Measurements from ENCODE around the gene DEPDC1.
A peak's percentile ranks its signal among the peaks of the same experiment; 100 is the strongest.

DEPDC1 gene

GRCh38 chr1:68496680-68497357, at the start of gene DEPDC1:
TSS of gene DEPDC1 (minus strand) at chr1:68497082. CDS start at chr1:68496999, 83 bp downstream.
- peak within 1 kb of the TSS; percentile 82 for H3K4me3 Mint-ChIP-seq
- H3K4me1 Mint-ChIP-seq (ENCODE audit: low read depth) = peaks cover 19% of the 10 kb centered on the region
- no peaks in the 10 kb centered on the region for H3K9me3 Mint-ChIP-seq
- H3K36me3 Mint-ChIP-seq (ENCODE audit: low read depth) = no peaks in the 10 kb centered on the region
- peaks cover 42% of the 10 kb centered on the region for H3K27me3 Mint-ChIP-seq
- H3K27ac Mint-ChIP-seq = peak within 1 kb of the TSS; percentile 61
- DNase-seq = peak; percentile 77

- Mint-ChIP-seq H3K36me3 (ENCODE audit: low read depth) (no peaks in the 10 kb centered on the region), H3K27ac (no peak overlapping the region), H3K9me3 (peaks cover 6% of the 10 kb centered on the region), H3K4me1 (ENCODE audit: low read depth) (no peaks in the 10 kb centered on the region), H3K27me3 (no peaks in the 10 kb centered on the region), H3K4me3 (no peak overlapping the region)
- DNase-seq = no peak
These were observed 47.8 kb upstream of the DEPDC1 start for GRCh38 chr1:68544651-68545050.

- Mint-ChIP-seq H3K36me3 (ENCODE audit: low read depth) (no peaks in the 10 kb centered on the region), H3K27ac (no peak overlapping the region), H3K9me3 (peaks cover 1% of the 10 kb centered on the region), H3K4me1 (ENCODE audit: low read depth) (no peaks in the 10 kb centered on the region), H3K4me3 (no peak overlapping the region), H3K27me3 (no peaks in the 10 kb centered on the region)
- no peak for DNase-seq
These were observed 45.7 kb upstream of the DEPDC1 start for GRCh38 chr1:68542586-68542985.

- no peaks in the 10 kb centered on the region for H3K4me1 Mint-ChIP-seq (ENCODE audit: low read depth)
- H3K9me3 Mint-ChIP-seq = peaks cover 1% of the 10 kb centered on the region
- H3K27me3 Mint-ChIP-seq = no peaks in the 10 kb centered on the region
- no peak for DNase-seq
- no peak overlapping the region for H3K27ac Mint-ChIP-seq
- H3K36me3 Mint-ChIP-seq (ENCODE audit: low read depth) = no peaks in the 10 kb centered on the region
- no peak overlapping the region for H3K4me3 Mint-ChIP-seq
These were observed 42.1 kb upstream of the DEPDC1 start for GRCh38 chr1:68538941-68539340.

- H3K9me3 Mint-ChIP-seq = peaks cover 4% of the 10 kb centered on the region
- no peak for DNase-seq
- no peaks in the 10 kb centered on the region for H3K36me3 Mint-ChIP-seq (ENCODE audit: low read depth)
- H3K27me3 Mint-ChIP-seq = peaks cover 12% of the 10 kb centered on the region
- no peaks in the 10 kb centered on the region for H3K4me1 Mint-ChIP-seq (ENCODE audit: low read depth)
- H3K27ac Mint-ChIP-seq = no peak overlapping the region
- H3K4me3 Mint-ChIP-seq = no peak overlapping the region
These were observed 31.4 kb upstream of the DEPDC1 start for GRCh38 chr1:68528243-68528642.

GRCh38 chr1:68525781-68526180, 28.9 kb upstream of the DEPDC1 start:
- Mint-ChIP-seq H3K27ac (no peak overlapping the region), H3K4me3 (no peak overlapping the region), H3K36me3 (ENCODE audit: low read depth) (no peaks in the 10 kb centered on the region), H3K9me3 (no peaks in the 10 kb centered on the region), H3K27me3 (peaks cover 4% of the 10 kb centered on the region), H3K4me1 (ENCODE audit: low read depth) (no peaks in the 10 kb centered on the region)
- no peak for DNase-seq

- H3K4me1 Mint-ChIP-seq (ENCODE audit: low read depth) = no peaks in the 10 kb centered on the region
- no peaks in the 10 kb centered on the region for H3K36me3 Mint-ChIP-seq (ENCODE audit: low read depth)
- H3K27me3 Mint-ChIP-seq = peaks cover 4% of the 10 kb centered on the region
- no peak overlapping the region for H3K4me3 Mint-ChIP-seq
- no peak for DNase-seq
- H3K27ac Mint-ChIP-seq = no peak overlapping the region
- no peaks in the 10 kb centered on the region for H3K9me3 Mint-ChIP-seq
These were observed 24.4 kb upstream of the DEPDC1 start for GRCh38 chr1:68521286-68521685.

- Mint-ChIP-seq H3K4me1 (ENCODE audit: low read depth) (no peaks in the 10 kb centered on the region), H3K9me3 (no peaks in the 10 kb centered on the region), H3K27me3 (no peaks in the 10 kb centered on the region), H3K4me3 (no peak overlapping the region), H3K36me3 (ENCODE audit: low read depth) (no peaks in the 10 kb centered on the region), H3K27ac (no peak overlapping the region)
- no peak for DNase-seq
These were observed 19.2 kb upstream of the DEPDC1 start for GRCh38 chr1:68516066-68516465.

GRCh38 chr1:68511254-68511653, 14.4 kb upstream of the DEPDC1 start:
- H3K9me3 Mint-ChIP-seq = no peaks in the 10 kb centered on the region
- H3K27me3 Mint-ChIP-seq = no peaks in the 10 kb centered on the region
- no peak overlapping the region for H3K27ac Mint-ChIP-seq
- DNase-seq = no peak
- no peaks in the 10 kb centered on the region for H3K4me1 Mint-ChIP-seq (ENCODE audit: low read depth)
- no peaks in the 10 kb centered on the region for H3K36me3 Mint-ChIP-seq (ENCODE audit: low read depth)
- H3K4me3 Mint-ChIP-seq = no peak overlapping the region

- no peak for DNase-seq
- no peak overlapping the region for H3K27ac Mint-ChIP-seq
- no peaks in the 10 kb centered on the region for H3K4me1 Mint-ChIP-seq (ENCODE audit: low read depth)
- H3K36me3 Mint-ChIP-seq (ENCODE audit: low read depth) = no peaks in the 10 kb centered on the region
- no peaks in the 10 kb centered on the region for H3K9me3 Mint-ChIP-seq
- H3K4me3 Mint-ChIP-seq = no peak overlapping the region
- no peaks in the 10 kb centered on the region for H3K27me3 Mint-ChIP-seq
These were observed 9.5 kb upstream of the DEPDC1 start for GRCh38 chr1:68506386-68506785.

- Mint-ChIP-seq H3K4me1 (ENCODE audit: low read depth) (peaks cover 3% of the 10 kb centered on the region), H3K27ac (no peak overlapping the region), H3K9me3 (no peaks in the 10 kb centered on the region), H3K27me3 (peaks cover 14% of the 10 kb centered on the region), H3K36me3 (ENCODE audit: low read depth) (no peaks in the 10 kb centered on the region), H3K4me3 (no peak overlapping the region)
- DNase-seq = no peak
These were observed 6.2 kb upstream of the DEPDC1 start for GRCh38 chr1:68503085-68503484.

GRCh38 chr1:68497358-68497698, 446 bp upstream of the DEPDC1 start:
- Mint-ChIP-seq H3K4me1 (ENCODE audit: low read depth) (peaks cover 19% of the 10 kb centered on the region), H3K36me3 (ENCODE audit: low read depth) (no peaks in the 10 kb centered on the region), H3K27ac (no peak overlapping the region), H3K9me3 (no peaks in the 10 kb centered on the region), H3K27me3 (peaks cover 42% of the 10 kb centered on the region), H3K4me3 (peak overlapping the region; percentile 82)
- DNase-seq = no peak

GRCh38 chr1:68495968-68496679, 758 bp downstream of the DEPDC1 start:
- no peaks in the 10 kb centered on the region for H3K36me3 Mint-ChIP-seq (ENCODE audit: low read depth)
- peaks cover 42% of the 10 kb centered on the region for H3K27me3 Mint-ChIP-seq
- no peaks in the 10 kb centered on the region for H3K9me3 Mint-ChIP-seq
- H3K27ac Mint-ChIP-seq = no peak overlapping the region
- H3K4me1 Mint-ChIP-seq (ENCODE audit: low read depth) = peaks cover 19% of the 10 kb centered on the region
- no peak for DNase-seq
- H3K4me3 Mint-ChIP-seq = peak overlapping the region; percentile 82

- H3K9me3 Mint-ChIP-seq = no peaks in the 10 kb centered on the region
- peaks cover 42% of the 10 kb centered on the region for H3K27me3 Mint-ChIP-seq
- no peak overlapping the region for H3K27ac Mint-ChIP-seq
- no peak for DNase-seq
- H3K4me1 Mint-ChIP-seq (ENCODE audit: low read depth) = peaks cover 16% of the 10 kb centered on the region
- no peaks in the 10 kb centered on the region for H3K36me3 Mint-ChIP-seq (ENCODE audit: low read depth)
- H3K4me3 Mint-ChIP-seq = peak overlapping the region; percentile 82
These were observed 1.4 kb downstream of the DEPDC1 start for GRCh38 chr1:68495532-68495931.

GRCh38 chr1:68493193-68493592, 3.7 kb downstream of the DEPDC1 start:
- Mint-ChIP-seq H3K4me1 (ENCODE audit: low read depth) (peaks cover 16% of the 10 kb centered on the region), H3K9me3 (no peaks in the 10 kb centered on the region), H3K36me3 (ENCODE audit: low read depth) (no peaks in the 10 kb centered on the region), H3K27me3 (peaks cover 29% of the 10 kb centered on the region), H3K4me3 (no peak overlapping the region), H3K27ac (no peak overlapping the region)
- no peak for DNase-seq

Measured in activated T-cell treated with anti-CD3 and anti-CD28 coated beads, Interleukin-2, amount 50 U/mL, for 24 hours (primary cell).